Mesodermal cell (in vitro differentiated cells): ENCODE results near the gene KIF1C.
"Not testable (repeated sequence)": the region's sequence is repeated elsewhere in the genome, so short reads cannot be mapped to it uniquely, and the experiment has no call there.

Experiments used
- H3K27ac ChIP-seq: 2 replicates; pipeline ENCODE4 v1.7.0; 2013; ENCODE audit warnings: mild to moderate bottlenecking, low read depth, low read length, moderate library complexity; ENCODE audit not compliant: severe bottlenecking
- H3K36me3 ChIP-seq: 2 replicates; pipeline ENCODE4 v1.7.1; 2013; ENCODE audit warnings: mild to moderate bottlenecking, low read length, moderate library complexity; ENCODE audit not compliant: control insufficient read depth, insufficient read depth
- H3K4me1 ChIP-seq: one replicate; pipeline ENCODE4 v1.7.1; 2013; ENCODE audit warnings: mild to moderate bottlenecking, low read length; ENCODE audit not compliant: insufficient read depth, control insufficient read depth, poor library complexity, severe bottlenecking
- H3K4me3 ChIP-seq: 2 replicates; pipeline ENCODE4 v1.7.0; 2013; ENCODE audit warnings: low read length, control low read depth, mild to moderate bottlenecking; ENCODE audit not compliant: insufficient read depth, poor library complexity, severe bottlenecking; ENCODE audit errors: extremely low read depth
- H3K9me3 ChIP-seq: 2 replicates; pipeline ENCODE4 v1.7.1; 2013; ENCODE audit warnings: mild to moderate bottlenecking, low read length, moderate library complexity; ENCODE audit not compliant: control insufficient read depth
- WGBS, 2 experiments: methylation state at CpG; one replicate each; pipeline ENCODE4 v1.1.5; 2013; ENCODE audit warnings: missing lambda C conversion rate in 2 of 2; ENCODE audit not compliant: insufficient coverage in 2 of 2; 5-methylcytosine and 5-hydroxymethylcytosine counted together

KIF1C gene

GRCh38 chr17:5003214-5003867 lies 5.6 kb downstream of the KIF1C start:
- Histone ChIP-seq H3K36me3 (peaks cover 89% of the 10 kb centered on the region), H3K27ac (peak overlapping the region; percentile 57), H3K4me3 (no peak overlapping the region), H3K4me1 (peaks cover 24% of the 10 kb centered on the region), H3K9me3 (no peaks in the 10 kb centered on the region)
- 92 to 95% methylated on average over 8 to 13 of the region's 18 CpGs for WGBS, 2 experiments

DNA sequence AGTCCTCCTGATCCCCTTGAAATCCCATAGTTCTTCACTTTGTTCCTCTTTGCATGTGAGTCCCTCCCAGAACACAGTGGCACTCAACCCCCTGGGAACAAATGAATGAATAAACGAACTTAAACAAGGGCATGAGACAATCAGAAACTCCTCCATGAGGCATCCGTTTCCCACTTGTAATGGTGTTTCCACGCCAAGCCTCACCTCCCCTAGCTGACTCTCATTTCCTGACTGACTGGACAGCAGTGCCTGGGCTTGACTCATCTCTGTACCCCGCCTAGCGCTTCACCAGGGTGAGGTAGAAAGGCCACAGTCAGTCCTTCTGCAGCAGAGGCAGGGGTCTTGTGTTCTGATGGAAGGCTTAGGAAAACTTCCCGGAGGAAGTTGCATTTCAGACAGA lies 14.2 kb downstream of the KIF1C start:
- Histone ChIP-seq H3K27ac (no peak overlapping the region), H3K4me3 (no peak overlapping the region), H3K9me3 (no peaks in the 10 kb centered on the region), H3K36me3 (peaks cover 89% of the 10 kb centered on the region), H3K4me1 (peaks cover 10% of the 10 kb centered on the region)
- 92 to 96% methylated on average over 6 of the region's 6 CpGs for WGBS, 2 experiments

- Histone ChIP-seq H3K36me3 (peaks cover 89% of the 10 kb centered on the region), H3K9me3 (no peaks in the 10 kb centered on the region), H3K4me3 (no peak overlapping the region), H3K27ac (no peak overlapping the region), H3K4me1 (peaks cover 10% of the 10 kb centered on the region)
- WGBS, 2 experiments: 88 to 94% methylated on average over 3 of the region's 4 CpGs
These were observed 16.6 kb downstream of the KIF1C start for GRCh38 chr17:5014357-5014756.

GRCh38 chr17:5019475-5019956 lies 21.8 kb downstream of the KIF1C start:
- Histone ChIP-seq H3K4me1 (no peaks in the 10 kb centered on the region), H3K36me3 (peaks cover 92% of the 10 kb centered on the region), H3K27ac (no peak overlapping the region), H3K4me3 (no peak overlapping the region), H3K9me3 (no peaks in the 10 kb centered on the region)
- 80% methylated on average over 1 of the region's 1 CpG; no CpG with 5 or more reads in 1 of the 2 experiments for WGBS, 2 experiments

DNA sequence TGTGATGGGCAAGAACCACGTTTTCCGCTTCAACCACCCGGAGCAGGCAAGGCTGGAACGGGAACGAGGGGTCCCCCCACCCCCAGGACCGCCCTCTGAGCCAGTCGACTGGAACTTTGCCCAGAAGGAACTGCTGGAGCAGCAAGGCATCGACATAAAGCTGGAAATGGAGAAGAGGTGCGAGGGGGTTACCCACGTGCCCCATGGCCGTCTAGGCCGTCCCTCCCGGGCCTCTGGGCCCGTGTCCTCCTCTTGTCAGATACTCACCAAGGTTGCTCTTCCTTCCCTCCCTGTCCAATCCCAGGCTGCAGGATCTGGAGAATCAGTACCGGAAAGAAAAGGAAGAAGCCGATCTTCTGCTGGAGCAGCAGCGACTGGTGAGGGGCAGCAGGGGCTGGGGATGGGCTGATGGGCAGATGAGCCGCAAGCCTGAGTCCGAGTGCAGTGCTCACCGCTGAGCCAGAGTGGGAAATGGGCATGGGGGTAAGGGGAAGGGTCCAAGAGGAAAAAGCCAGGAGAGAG lies 22.8 kb downstream of the KIF1C start:
- no peak overlapping the region for H3K4me3 ChIP-seq
- H3K9me3 ChIP-seq: no peaks in the 10 kb centered on the region
- peaks cover 87% of the 10 kb centered on the region for H3K36me3 ChIP-seq
- no peak overlapping the region for H3K27ac ChIP-seq
- WGBS, 2 experiments: 92 to 95% methylated on average over 12 to 20 of the region's 20 CpGs
- no peaks in the 10 kb centered on the region for H3K4me1 ChIP-seq

DNA sequence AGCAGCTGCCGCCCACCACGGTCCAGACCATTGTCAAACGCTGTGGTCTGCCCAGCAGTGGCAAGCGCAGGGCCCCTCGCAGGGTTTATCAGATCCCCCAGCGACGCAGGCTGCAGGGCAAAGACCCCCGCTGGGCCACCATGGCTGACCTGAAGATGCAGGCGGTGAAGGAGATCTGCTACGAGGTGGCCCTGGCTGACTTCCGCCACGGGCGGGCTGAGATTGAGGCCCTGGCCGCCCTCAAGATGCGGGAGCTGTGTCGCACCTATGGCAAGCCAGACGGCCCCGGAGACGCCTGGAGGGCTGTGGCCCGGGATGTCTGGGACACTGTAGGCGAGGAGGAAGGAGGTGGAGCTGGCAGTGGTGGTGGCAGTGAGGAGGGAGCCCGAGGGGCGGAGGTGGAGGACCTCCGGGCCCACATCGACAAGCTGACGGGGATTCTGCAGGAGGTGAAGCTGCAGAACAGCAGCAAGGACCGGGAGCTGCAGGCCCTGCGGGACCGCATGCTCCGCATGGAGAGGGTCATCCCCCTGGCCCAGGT lies 24.5 kb downstream of the KIF1C start:
- Histone ChIP-seq H3K9me3 (no peaks in the 10 kb centered on the region), H3K4me1 (no peaks in the 10 kb centered on the region), H3K27ac (no peak overlapping the region), H3K4me3 (no peak overlapping the region), H3K36me3 (peaks cover 76% of the 10 kb centered on the region)
- WGBS, 2 experiments: 96 to 97% methylated on average over 27 to 29 of the region's 30 CpGs

DNA sequence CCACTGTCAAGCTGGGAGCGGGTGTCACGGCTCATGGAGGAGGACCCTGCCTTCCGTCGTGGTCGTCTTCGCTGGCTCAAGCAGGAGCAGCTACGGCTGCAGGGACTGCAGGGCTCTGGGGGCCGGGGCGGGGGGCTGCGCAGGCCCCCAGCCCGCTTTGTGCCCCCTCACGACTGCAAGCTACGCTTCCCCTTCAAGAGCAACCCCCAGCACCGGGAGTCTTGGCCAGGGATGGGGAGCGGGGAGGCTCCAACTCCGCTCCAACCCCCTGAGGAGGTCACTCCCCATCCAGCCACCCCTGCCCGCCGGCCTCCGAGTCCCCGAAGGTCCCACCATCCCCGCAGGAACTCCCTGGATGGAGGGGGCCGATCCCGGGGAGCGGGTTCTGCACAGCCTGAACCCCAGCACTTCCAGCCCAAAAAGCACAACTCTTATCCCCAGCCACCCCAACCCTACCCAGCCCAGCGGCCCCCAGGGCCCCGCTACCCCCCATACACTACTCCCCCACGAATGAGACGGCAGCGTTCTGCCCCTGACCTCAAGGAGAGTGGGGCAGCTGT lies 25.9 kb downstream of the KIF1C start:
- H3K9me3 ChIP-seq: no peaks in the 10 kb centered on the region
- no peaks in the 10 kb centered on the region for H3K4me1 ChIP-seq
- peaks cover 64% of the 10 kb centered on the region for H3K36me3 ChIP-seq
- no peak overlapping the region for H3K4me3 ChIP-seq
- 93 to 97% methylated on average over 8 to 12 of the region's 29 CpGs for WGBS, 2 experiments
- H3K27ac ChIP-seq: no peak overlapping the region

- H3K4me3 ChIP-seq: no peak overlapping the region
- H3K36me3 ChIP-seq: peaks cover 54% of the 10 kb centered on the region
- H3K9me3 ChIP-seq: no peaks in the 10 kb centered on the region
- H3K27ac ChIP-seq: no peak overlapping the region
- no peaks in the 10 kb centered on the region for H3K4me1 ChIP-seq
- WGBS, 2 experiments: 92 to 100% methylated on average over 1 to 4 of the region's 4 CpGs
These were observed 26.9 kb downstream of the KIF1C start for GRCh38 chr17:5024604-5025003.

GRCh38 chr17:5027299-5027698 lies 29.5 kb downstream of the KIF1C start:
- H3K27ac ChIP-seq: no peak overlapping the region
- H3K36me3 ChIP-seq: peaks cover 27% of the 10 kb centered on the region
- no peaks in the 10 kb centered on the region for H3K4me1 ChIP-seq
- WGBS, 2 experiments: 94 to 96% methylated on average over 4 of the region's 6 CpGs
- no peak overlapping the region for H3K4me3 ChIP-seq
- no peaks in the 10 kb centered on the region for H3K9me3 ChIP-seq

DNA sequence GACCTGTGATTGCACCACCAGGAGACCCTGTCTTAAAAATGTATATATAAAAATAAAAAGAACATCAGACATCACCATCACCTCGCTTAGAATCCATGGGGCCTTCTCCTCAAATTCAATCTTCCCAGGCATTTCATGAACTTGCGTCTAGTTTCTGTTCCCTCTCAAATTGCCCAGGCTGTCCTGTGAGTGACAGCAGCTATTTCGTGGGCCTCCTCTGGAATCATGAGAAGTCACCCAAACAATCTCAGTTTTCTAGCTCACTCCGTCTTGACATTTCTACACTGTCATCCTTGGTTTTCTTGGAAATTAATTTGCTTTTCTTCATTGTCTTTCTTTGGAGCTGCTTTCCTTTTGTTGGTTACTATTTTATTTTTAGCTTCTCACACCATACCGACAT lies 30.2 kb downstream of the KIF1C start:
- 93 to 94% methylated on average over 3 to 4 of the region's 5 CpGs for WGBS, 2 experiments
- peaks cover 21% of the 10 kb centered on the region for H3K36me3 ChIP-seq
- no peaks in the 10 kb centered on the region for H3K9me3 ChIP-seq
- no peaks in the 10 kb centered on the region for H3K4me1 ChIP-seq
- H3K27ac ChIP-seq: no peak overlapping the region
- H3K4me3 ChIP-seq: no peak overlapping the region

- WGBS, 2 experiments: 80 to 100% methylated on average over 1 of the region's 2 CpGs
These were observed 32.4 kb downstream of the KIF1C start for GRCh38 chr17:5030168-5030567.

More at GRCh38 chr17:5030168-5030567, 32.4 kb downstream of the KIF1C start:
- not testable (repeated sequence) for H3K4me1 ChIP-seq, H3K36me3 ChIP-seq, H3K9me3 ChIP-seq, H3K4me3 ChIP-seq, H3K27ac ChIP-seq
